GM12891 (cell line): ENCODE results near the gene ZMYND11.

ENCODE experiments used
- DNase-seq: peaks from one replicate; pipeline ENCODE4 v3.0.0; 2011; ENCODE audit warnings: low spot score; ENCODE audit not compliant: insufficient read length
- FAIRE-seq: peaks from 2 replicates; lab custom pipeline; 2011; peaks lifted over from hg19 to GRCh38; lab: Jason Lieb, UNC
- PAX5 ChIP-seq: IDR thresholded peaks from 2 replicates; pipeline ENCODE4 v1.6.1; 2011; ENCODE audit warnings: low read length, moderate library complexity, mild to moderate bottlenecking; ENCODE audit not compliant: insufficient read depth, severe bottlenecking
- POLR2A ChIP-seq: IDR thresholded peaks from 2 replicates; pipeline ENCODE4 v1.6.1; 2011; ENCODE audit warnings: low read depth, low read length, control low read depth
- POLR2AphosphoS5 ChIP-seq: IDR thresholded peaks from 2 replicates; pipeline ENCODE4 v1.6.1; 2011; ENCODE audit warnings: low read depth, low read length, control low read depth
- POU2F2 ChIP-seq: IDR thresholded peaks from 2 replicates; pipeline ENCODE4 v1.6.1; 2011; ENCODE audit warnings: low read depth, mild to moderate bottlenecking, control low read depth, low read length, moderate library complexity
- SPI1 ChIP-seq: IDR thresholded peaks from 2 replicates; pipeline ENCODE4 v1.6.1; 2011; ENCODE audit warnings: low read depth, low read length, control low read depth
- TAF1 ChIP-seq: IDR thresholded peaks from 2 replicates; pipeline ENCODE4 v1.6.1; 2011; ENCODE audit warnings: low read depth, low read length, control low read depth

Gene ZMYND11

DNA sequence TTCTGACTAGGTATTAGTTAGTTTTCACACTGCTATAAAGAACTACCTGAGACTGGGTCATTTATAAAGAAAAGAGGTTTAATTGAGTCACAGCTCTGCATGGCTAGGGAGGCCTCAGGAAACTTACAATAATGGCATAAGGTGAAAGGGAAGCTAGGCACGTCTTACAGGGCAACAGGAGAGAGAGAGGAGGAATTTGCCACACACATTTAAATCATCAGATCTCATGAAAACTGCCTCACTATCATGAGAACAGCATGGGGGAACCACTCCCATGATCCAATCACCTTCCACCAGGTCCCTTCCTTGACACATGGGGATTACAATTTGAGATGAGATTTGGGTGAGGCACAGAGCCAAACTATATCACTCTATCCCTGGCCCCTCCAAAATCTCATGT, 40.6 kb upstream of the ZMYND11 start:
- DNase-seq (no peak), FAIRE-seq (no peak)
- no peak for TF ChIP-seq POU2F2
- TF ChIP-seq TAF1, result no peak
- no peak for TF ChIP-seq POLR2A
- TF ChIP-seq POLR2AphosphoS5, result no peak
- TF ChIP-seq SPI1, result no peak
- no peak for TF ChIP-seq PAX5

DNA sequence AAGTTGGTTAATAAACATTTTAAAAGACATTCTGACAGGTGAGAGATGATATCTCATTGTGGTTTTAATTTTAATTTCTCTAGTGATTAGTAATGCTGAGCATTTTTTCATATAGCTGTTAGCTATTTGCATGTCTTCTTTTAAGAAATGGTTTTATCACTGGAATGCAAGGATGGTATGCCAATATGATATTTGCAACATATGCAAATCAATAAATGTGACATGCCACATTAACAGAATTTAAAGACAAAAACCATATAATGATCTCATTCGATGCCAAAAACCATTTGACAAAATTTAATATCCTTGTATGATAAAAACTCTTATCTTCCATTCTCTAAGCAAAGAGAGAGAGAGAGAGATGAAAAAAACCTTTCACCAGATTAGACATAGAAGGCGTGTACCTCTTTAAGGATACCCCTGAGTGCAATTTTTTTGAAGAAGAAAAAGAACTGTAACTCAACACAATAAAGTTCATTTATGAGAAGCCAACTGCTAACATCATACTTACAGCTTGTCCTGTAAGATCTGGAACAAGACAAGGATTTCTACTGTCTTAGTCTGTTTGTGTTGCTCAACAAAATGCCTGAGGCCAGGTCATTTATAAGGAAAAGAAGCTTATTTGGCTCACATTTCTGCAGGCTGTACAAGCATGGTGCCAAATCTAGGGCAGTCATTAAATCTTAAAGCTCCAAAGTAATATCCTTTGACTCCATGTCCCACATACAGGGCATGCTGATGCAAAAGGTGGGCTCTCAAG, 39.7 kb upstream of the ZMYND11 start:
- DNase-seq, result no peak
- no peak for TF ChIP-seq POU2F2
- no peak for TF ChIP-seq POLR2AphosphoS5
- no peak for TF ChIP-seq TAF1
- no peak for TF ChIP-seq POLR2A
- TF ChIP-seq PAX5, result no peak
- TF ChIP-seq SPI1, result no peak
- no peak for FAIRE-seq

DNA sequence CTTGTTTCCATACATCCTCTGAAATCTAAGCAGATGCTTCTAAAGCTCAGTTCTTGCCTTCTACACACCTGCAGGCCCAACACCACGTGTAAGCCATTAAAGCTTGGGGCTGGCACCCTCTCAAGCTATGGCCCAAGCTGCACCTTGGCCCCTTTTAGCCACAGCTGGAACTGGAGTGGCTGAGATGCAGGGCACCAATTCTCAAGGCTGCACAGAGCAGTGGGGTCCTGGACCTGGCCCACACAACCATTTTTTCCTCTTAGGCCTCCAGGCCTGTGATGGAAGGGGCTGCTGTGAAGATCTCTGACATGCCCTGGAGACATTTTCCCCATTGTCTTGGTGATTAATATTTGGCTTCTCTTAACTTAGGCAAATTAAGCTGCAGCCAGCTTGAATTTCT, 38.8 kb upstream of the ZMYND11 start:
- DNase-seq, result no peak
- TF ChIP-seq PAX5, result no peak
- TF ChIP-seq POU2F2, result no peak
- TF ChIP-seq SPI1, result no peak
- TF ChIP-seq POLR2AphosphoS5, result no peak
- TF ChIP-seq TAF1, result no peak
- no peak for TF ChIP-seq POLR2A
- FAIRE-seq, result no peak

DNA sequence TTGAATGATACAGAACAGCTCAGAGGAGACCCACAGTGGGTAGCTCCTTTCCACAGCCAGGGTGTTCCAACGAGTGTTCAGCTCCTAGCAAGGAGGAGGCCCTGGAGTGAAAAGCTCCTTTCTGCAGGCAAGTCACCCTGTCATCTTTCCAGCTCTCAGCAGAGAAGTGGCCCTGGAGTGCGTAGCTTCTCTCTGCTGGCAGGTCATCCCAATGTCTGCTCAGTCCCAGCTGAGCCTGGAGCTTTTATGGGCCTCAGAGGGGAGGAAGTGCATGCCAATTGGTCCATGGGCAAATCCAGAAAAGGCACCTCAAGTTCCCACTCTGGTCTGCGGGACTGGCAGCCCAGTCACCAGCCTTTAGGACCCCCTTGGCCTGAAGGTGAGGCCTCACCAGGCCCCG, 30.8 kb upstream of the ZMYND11 start:
- DNase-seq (no peak), FAIRE-seq (no peak)
- TF ChIP-seq POLR2A (no peak), POU2F2 (no peak), POLR2AphosphoS5 (no peak), PAX5 (no peak), TAF1 (no peak), SPI1 (no peak)

DNA sequence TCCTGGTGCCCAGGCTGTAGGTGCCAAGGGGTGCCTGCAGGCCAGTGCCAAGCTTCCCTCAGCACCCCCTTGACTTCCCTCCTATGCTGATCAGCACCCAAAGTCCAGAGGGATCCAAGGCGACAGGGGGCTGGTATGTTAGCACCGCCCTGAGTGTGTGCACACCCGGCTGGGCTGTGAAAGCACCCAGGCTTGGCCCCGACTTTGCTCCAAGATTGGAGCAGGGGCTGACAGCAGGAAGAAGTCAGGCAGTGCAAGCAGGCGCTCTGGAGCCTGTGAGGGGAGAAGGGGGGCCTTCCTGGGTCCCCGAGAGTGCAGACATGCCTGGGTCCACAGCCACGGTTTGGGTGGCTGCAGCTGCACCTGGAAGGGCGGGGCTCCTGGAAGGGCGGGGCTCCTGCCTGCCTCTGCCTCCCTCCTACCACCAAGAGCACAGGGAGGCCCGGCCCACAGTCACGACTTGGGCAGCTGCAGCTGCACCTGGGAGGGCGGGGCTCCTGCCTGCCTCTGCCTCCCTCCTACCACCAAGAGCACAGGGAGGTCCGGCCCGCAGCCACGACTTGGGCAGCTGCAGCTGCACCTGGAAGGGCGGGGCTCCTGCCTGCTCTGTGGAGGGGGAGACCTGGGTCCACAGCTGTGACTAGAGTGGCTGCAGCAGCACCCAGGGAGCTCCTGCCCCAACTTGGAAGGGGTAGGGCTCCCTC, 30.2 kb upstream of the ZMYND11 start:
- no peak for TF ChIP-seq SPI1
- no peak for TF ChIP-seq POU2F2
- no peak for TF ChIP-seq PAX5
- no peak for TF ChIP-seq POLR2AphosphoS5
- TF ChIP-seq POLR2A, result no peak
- TF ChIP-seq TAF1, result no peak
- DNase-seq (no peak), FAIRE-seq (no peak)

DNA sequence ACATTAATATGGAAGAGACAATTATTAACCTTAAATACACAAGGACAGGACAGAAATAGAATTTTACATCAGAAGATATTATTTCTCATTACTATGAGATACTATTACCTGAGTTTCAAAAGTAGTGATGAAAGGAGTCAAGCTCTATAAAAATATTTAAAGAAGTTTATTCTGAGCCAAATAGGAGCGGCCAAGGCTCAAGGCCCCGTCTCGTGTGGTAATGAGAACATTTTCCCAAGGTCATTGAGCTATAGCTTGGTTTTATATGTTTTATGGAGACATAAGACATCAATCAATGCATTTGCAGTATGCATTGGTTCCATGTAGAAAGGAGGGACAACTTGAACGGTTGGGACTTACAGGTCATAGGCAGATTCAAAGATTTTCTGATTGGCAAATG, 29.4 kb upstream of the ZMYND11 start:
- TF ChIP-seq POLR2AphosphoS5, result no peak
- no peak for TF ChIP-seq SPI1
- TF ChIP-seq TAF1, result no peak
- TF ChIP-seq POU2F2, result no peak
- no peak for TF ChIP-seq POLR2A
- FAIRE-seq, result no peak
- no peak for DNase-seq

DNA sequence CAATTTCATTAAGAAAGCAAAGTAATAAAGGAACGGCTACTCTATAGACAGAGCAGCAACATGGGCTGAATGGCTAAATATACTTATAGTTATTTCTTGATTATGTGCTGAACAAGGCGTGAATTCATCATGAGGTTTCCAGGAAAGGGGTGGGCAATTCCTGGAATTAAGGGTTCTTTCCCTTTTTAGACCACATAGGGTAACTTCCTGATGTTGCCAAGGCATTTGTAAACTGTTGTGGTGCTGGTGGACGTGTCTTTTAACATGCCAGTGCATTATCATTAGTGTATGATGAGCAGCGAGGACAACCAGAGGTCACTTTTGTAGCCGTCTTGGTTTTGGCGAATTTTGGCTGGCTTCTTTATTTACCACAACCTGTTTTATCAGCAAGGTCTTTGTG, 28.5 kb upstream of the ZMYND11 start:
- FAIRE-seq (no peak), DNase-seq (no peak)
- no peak for TF ChIP-seq POU2F2
- no peak for TF ChIP-seq SPI1

DNA sequence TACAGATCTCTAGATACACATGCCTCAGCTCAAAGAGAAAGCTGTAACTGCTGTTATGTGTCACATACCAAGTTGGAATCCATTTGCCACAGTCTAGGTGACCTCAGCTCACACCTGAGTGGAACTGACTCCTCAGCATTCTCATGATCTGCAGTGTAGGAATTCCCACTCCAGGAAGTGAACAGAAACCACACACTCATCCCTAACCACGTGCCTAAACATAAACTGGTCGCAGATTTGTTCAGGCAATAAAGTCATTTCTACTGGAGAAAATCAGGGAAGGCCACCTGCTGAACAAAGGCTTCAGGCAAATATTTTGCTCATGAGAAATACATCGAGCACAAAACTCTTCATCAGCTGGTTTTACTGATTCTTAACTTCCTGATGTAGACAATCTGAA, 23.0 kb upstream of the ZMYND11 start:
- no peak for TF ChIP-seq POLR2AphosphoS5
- TF ChIP-seq POU2F2, result no peak
- TF ChIP-seq POLR2A, result no peak
- TF ChIP-seq TAF1, result no peak
- no peak for TF ChIP-seq PAX5
- TF ChIP-seq SPI1, result no peak
- no peak for FAIRE-seq

DNA sequence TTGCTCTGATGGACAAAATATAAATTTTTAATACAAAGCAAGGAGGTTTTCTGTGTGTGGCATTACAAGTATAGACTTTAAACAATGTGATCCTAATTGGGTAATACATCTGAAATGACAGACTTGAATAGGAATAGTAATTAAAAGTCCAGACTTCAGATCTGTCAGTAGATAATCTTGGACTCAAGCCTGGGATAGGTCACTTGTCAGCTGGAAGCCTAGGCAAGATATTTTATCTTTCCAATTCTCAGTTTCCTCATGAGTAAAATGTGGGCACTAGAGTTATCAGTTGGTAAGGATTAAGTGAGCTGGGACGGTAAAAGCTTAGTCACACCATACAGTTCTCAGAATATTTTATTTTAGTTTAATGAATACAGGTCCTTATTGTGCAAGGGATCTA, 10.4 kb upstream of the ZMYND11 start:
- TF ChIP-seq POU2F2, result no peak
- no peak for TF ChIP-seq SPI1
- TF ChIP-seq POLR2AphosphoS5, result no peak
- no peak for TF ChIP-seq TAF1
- no peak for TF ChIP-seq PAX5
- TF ChIP-seq POLR2A, result no peak
- FAIRE-seq (no peak), DNase-seq (no peak)

More for the DNA sequence above, 23.0 kb upstream of the ZMYND11 start:
- DNase-seq, result no peak
